ENCODE measurements around the gene BICC1. TPM values are rescaled to one million over a fixed set of nuclear protein-coding genes. Genes with fewer than 3 reads are reported as not detected.

The BICC1 gene
- total and polyA plus RNA-seq, 2 of the 4 experiments (the other 2 are of a cell fraction): 5.7 to 42.5 TPM

DNA sequence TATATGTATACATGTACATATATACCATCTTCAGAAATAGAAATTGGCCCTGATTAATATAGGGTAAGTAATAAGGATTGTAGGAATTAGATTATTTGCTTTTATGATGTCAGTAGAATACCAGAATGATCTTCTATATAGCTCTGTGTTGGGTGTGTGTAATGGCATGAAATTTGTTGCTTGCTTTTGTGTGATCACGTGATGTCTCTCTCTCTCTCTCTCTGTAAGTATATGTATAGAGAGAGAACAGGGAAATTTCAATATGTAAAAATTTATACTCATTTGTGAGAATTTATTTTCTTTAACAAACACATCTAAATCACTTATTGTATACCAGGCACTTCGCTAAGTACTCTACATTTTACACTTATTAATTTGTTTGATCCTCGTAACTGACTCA, 272.7 kb downstream of the BICC1 start:
- H2AK9ac ChIP-seq (replicated peaks; ENCODE audit: low read depth, low read length, poor library complexity): no peak overlapping the region
- H3K4ac ChIP-seq (ENCODE audit: low read depth, low read length): no peak overlapping the region
- H3K9me3 ChIP-seq (ENCODE audit: control insufficient read depth, insufficient read depth, low read length): no peaks in the 10 kb centered on the region
- H3K79me1 ChIP-seq (ENCODE audit: low read depth in 1 of 2, low read length in 2 of 2): peaks cover 4 to 13% of the 10 kb centered on the region in 2 experiments; a peak in 3 of 4 replicates
- H3K23ac ChIP-seq (ENCODE audit: low read depth, low read length): no peak overlapping the region
- H2BK5ac ChIP-seq (ENCODE audit: low read depth, low read length, poor library complexity, severe bottlenecking): no peak overlapping the region
- H4K5ac ChIP-seq (ENCODE audit: low read depth, low read length): no peak overlapping the region
- TF ChIP-seq RFX5 (IDR thresholded peaks at IDR 0.05; ENCODE audit: low read depth, low read length) (no peak), CHD1 (IDR thresholded peaks at IDR 0.05; ENCODE audit: low read depth, low read length) (no peak), SMC3 (IDR thresholded peaks at IDR 0.05; ENCODE audit: low read depth, low read length) (no peak), NFE2L2 (IDR thresholded peaks at IDR 0.05; ENCODE audit: low read depth, low read length) (no peak), POLR2A (IDR thresholded peaks at IDR 0.05; ENCODE audit: low read depth, low read length) (no peak), MAFK (IDR thresholded peaks at IDR 0.05; ENCODE audit: low read depth, low read length) (no peak), MXI1 (IDR thresholded peaks at IDR 0.05; ENCODE audit: borderline replicate concordance, low read depth, low read length) (no peak), RCOR1 (IDR thresholded peaks at IDR 0.05; ENCODE audit: insufficient replicate concordance, low read length) (no peak)
- TF ChIP-seq, protein P1, sequence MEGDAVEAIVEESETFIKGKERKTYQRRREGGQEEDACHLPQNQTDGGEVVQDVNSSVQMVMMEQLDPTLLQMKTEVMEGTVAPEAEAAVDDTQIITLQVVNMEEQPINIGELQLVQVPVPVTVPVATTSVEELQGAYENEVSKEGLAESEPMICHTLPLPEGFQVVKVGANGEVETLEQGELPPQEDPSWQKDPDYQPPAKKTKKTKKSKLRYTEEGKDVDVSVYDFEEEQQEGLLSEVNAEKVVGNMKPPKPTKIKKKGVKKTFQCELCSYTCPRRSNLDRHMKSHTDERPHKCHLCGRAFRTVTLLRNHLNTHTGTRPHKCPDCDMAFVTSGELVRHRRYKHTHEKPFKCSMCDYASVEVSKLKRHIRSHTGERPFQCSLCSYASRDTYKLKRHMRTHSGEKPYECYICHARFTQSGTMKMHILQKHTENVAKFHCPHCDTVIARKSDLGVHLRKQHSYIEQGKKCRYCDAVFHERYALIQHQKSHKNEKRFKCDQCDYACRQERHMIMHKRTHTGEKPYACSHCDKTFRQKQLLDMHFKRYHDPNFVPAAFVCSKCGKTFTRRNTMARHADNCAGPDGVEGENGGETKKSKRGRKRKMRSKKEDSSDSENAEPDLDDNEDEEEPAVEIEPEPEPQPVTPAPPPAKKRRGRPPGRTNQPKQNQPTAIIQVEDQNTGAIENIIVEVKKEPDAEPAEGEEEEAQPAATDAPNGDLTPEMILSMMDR (conservative IDR thresholded peaks at IDR 0.05; ENCODE audit: low read depth, low read length): no peak
- TF ChIP-seq, protein P2, sequence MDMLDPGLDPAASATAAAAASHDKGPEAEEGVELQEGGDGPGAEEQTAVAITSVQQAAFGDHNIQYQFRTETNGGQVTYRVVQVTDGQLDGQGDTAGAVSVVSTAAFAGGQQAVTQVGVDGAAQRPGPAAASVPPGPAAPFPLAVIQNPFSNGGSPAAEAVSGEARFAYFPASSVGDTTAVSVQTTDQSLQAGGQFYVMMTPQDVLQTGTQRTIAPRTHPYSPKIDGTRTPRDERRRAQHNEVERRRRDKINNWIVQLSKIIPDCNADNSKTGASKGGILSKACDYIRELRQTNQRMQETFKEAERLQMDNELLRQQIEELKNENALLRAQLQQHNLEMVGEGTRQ (IDR thresholded peaks at IDR 0.05; ENCODE audit: low read depth, low read length): no peak
- TF ChIP-seq, protein P3, sequence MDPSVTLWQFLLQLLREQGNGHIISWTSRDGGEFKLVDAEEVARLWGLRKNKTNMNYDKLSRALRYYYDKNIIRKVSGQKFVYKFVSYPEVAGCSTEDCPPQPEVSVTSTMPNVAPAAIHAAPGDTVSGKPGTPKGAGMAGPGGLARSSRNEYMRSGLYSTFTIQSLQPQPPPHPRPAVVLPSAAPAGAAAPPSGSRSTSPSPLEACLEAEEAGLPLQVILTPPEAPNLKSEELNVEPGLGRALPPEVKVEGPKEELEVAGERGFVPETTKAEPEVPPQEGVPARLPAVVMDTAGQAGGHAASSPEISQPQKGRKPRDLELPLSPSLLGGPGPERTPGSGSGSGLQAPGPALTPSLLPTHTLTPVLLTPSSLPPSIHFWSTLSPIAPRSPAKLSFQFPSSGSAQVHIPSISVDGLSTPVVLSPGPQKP (IDR thresholded peaks at IDR 0.05; ENCODE audit: borderline replicate concordance, low read depth, low read length): no peak
- intact Hi-C loops (cut with micrococcal nuclease): loop anchor here (10.0 kb wide), 1 partner anchor 339 kb away; no protein-coding TSS in a partner anchor
- 0 out of 2 replicates have a peak, but pooled peaks cover 8% of the 10 kb centered on the region for H4K20me1 ChIP-seq (ENCODE audit: insufficient read depth, low read length)
- no TSS peak for BruUV-seq (replicated peaks)
- POLR2A ChIA-PET (ENCODE audit: unreplicated experiment): no interaction called here
- no peaks in the 10 kb centered on the region for H3K9me1 ChIP-seq (ENCODE audit: insufficient read depth, low read length)
- dilution Hi-C loops (cut with HindIII; ENCODE audit: low sequenced_read_pairs, unreplicated experiment): no loop called here
- no peaks in the 10 kb centered on the region for H3K27me3 ChIP-seq (ENCODE audit: control insufficient read depth, insufficient read depth, low read length)
- H4K8ac ChIP-seq (ENCODE audit: low read depth in 2 of 2, low read length in 2 of 2): no peak overlapping the region
- no peak overlapping the region for H4K91ac ChIP-seq (ENCODE audit: insufficient read depth, low read depth, low read length)
- H2AK5ac ChIP-seq (ENCODE audit: low read depth, low read length): no peak overlapping the region
- H3K18ac ChIP-seq (ENCODE audit: low read depth, low read length): no peak overlapping the region
- peaks cover 8% of the 10 kb centered on the region for H3K36me3 ChIP-seq (ENCODE audit: control insufficient read depth, insufficient read depth, low read length)
- CTCF ChIA-PET: no interaction called here
- no peak for ATAC-seq (ENCODE audit: low read depth)
- no CpG with 5 or more reads among the region's 3 CpGs for WGBS, 2 experiments (ENCODE audit: extremely low coverage in 2 of 2, insufficient read length in 1 of 2)
- no peak overlapping the region for H2BK120ac ChIP-seq (ENCODE audit: low read depth, low read length)
- H3K4me1 ChIP-seq (ENCODE audit: control insufficient read depth, insufficient read depth, low read length): peaks cover 8% of the 10 kb centered on the region
- H2BK20ac ChIP-seq (ENCODE audit: low read depth, low read length): no peak overlapping the region
- H2AFZ ChIP-seq (replicated peaks; ENCODE audit: low read length, poor library complexity): no peak overlapping the region
- no peak overlapping the region for H2BK15ac ChIP-seq (ENCODE audit: low read depth, low read length)
- in situ Hi-C loops (cut with MboI; ENCODE audit: low sequenced_read_pairs): loop anchor here (10.0 to 25.0 kb wide), 3 partner anchors 371 to 777 kb away; partner anchors contain the start of gene PHYHIPL
- H3K4me3 ChIP-seq (ENCODE audit: insufficient read depth, low read depth, low read length): no peak overlapping the region
- no peak overlapping the region for H3K9ac ChIP-seq (ENCODE audit: low read depth, low read length)
- no peak overlapping the region for H3K27ac ChIP-seq (ENCODE audit: insufficient read depth, low read length)
- DNase-seq: no peak
- no peak overlapping the region for H3K14ac ChIP-seq (replicated peaks; ENCODE audit: low read depth, low read length)
- no peak overlapping the region for H3K4me2 ChIP-seq (ENCODE audit: low read depth, low read length)
- no peak overlapping the region for H3K56ac ChIP-seq (ENCODE audit: extremely low read depth, insufficient read depth, low read length)

Data from IMR-90 (cell line).